A549 (cell line): ENCODE results near the gene MAPK13. TPM values are rescaled to one million over a fixed set of nuclear protein-coding genes. Genes with fewer than 3 reads are reported as not detected.

Experiments used
- ATAC-seq, 2 experiments: fragments of 200-7000 bp in 1 of 2; fragments of >200 bp in 1 of 2; cut with Nextera tagmentation in 1 of 2; cut with Tn5 transposase in 1 of 2; 3 replicates each; pipeline versions ENCODE4 v1.8.0 to v1.9.1; 2018 to 2020; ENCODE audit warnings: mild to moderate bottlenecking in 1 of 2, moderate library complexity in 1 of 2
- CTCF ChIA-PET: fragments of 300-600 bp; sonication (Branson Sonifier 250); formaldehyde crosslinking; extraction: SDS; loops from one replicate; lab custom pipeline; 2021; ENCODE audit warnings: antibody characterized with exemption, inconsistent platforms; lab: Yijun Ruan, JAX
- POLR2A ChIA-PET: fragments of 350-600 bp; formaldehyde crosslinking; extraction: SDS; loops from one replicate; lab custom pipeline; 2021; ENCODE audit warnings: antibody characterized with exemption, inconsistent platforms; lab: Yijun Ruan, JAX
- DNase-seq, 2 experiments: peaks; one replicate each; pipeline versions ENCODE4 v3.0.0 to v3.0.0-alpha.2; 2011 to 2016; ENCODE audit warnings: low read depth in 1 of 2, low spot score in 1 of 2
- FAIRE-seq: peaks from 2 replicates; lab custom pipeline; 2011; peaks lifted over from hg19 to GRCh38; lab: Jason Lieb, UNC
- H3K27ac ChIP-seq, 2 experiments: fragments of >200 bp; sonication (Bioruptor Twin); formaldehyde crosslinking; 3 replicates each; pipeline ENCODE4 v1.5.1; 2016 to 2017
- H3K4me1 ChIP-seq: fragments of >200 bp; sonication (Bioruptor Twin); formaldehyde crosslinking; 3 replicates; pipeline ENCODE4 v1.6.1; 2016
- H3K4me2 ChIP-seq: fragments of >200 bp; sonication (Bioruptor Twin); formaldehyde crosslinking; 3 replicates; pipeline ENCODE4 v1.6.1; 2016
- H3K4me3 ChIP-seq: fragments of >200 bp; sonication (Bioruptor Twin); formaldehyde crosslinking; 3 replicates; pipeline ENCODE4 v1.5.1; 2016
- H3K9me3 ChIP-seq: fragments of >200 bp; sonication (Bioruptor Twin); formaldehyde crosslinking; 3 replicates; pipeline ENCODE4 v1.6.1; 2016
- ATOH8 ChIP-seq: fragments of 250-450 bp; sonication (Bioruptor Pico); IDR thresholded peaks from 2 replicates; pipeline ENCODE4 v1.5.0; 2020; ENCODE audit warnings: low read depth, mild to moderate bottlenecking, moderate library complexity
- CHD4 ChIP-seq: fragments of 200-600 bp; sonication (generic); IDR thresholded peaks from 2 replicates; pipeline ENCODE4 v1.6.1; 2016; ENCODE audit warnings: antibody characterized with exemption, mild to moderate bottlenecking, borderline replicate concordance
- CTCF ChIP-seq: fragments of >200 bp; sonication (Bioruptor Twin); formaldehyde crosslinking; IDR thresholded peaks from 3 replicates; pipeline ENCODE4 v1.5.1; 2016
- EHF ChIP-seq: fragments of 250-450 bp; sonication (Bioruptor Pico); IDR thresholded peaks from 2 replicates; pipeline ENCODE4 v1.5.0; 2020; ENCODE audit warnings: mild to moderate bottlenecking
- ELK1 ChIP-seq: fragments of 150-350 bp; IDR thresholded peaks from 2 replicates; pipeline ENCODE4 v1.6.1; 2014; ENCODE audit warnings: low read depth, mild to moderate bottlenecking, low read length
- GATA3 ChIP-seq: IDR thresholded peaks from 2 replicates; pipeline ENCODE4 v1.6.1; 2012; ENCODE audit warnings: borderline replicate concordance
- HMGXB4 ChIP-seq: fragments of 250-450 bp; sonication (Bioruptor Pico); IDR thresholded peaks from 2 replicates; pipeline ENCODE4 v1.5.0; 2021; ENCODE audit warnings: mild to moderate bottlenecking, moderate library complexity, borderline replicate concordance
- HOXA7 ChIP-seq: fragments of 250-450 bp; sonication (Bioruptor Pico); IDR thresholded peaks from 2 replicates; pipeline ENCODE4 v1.5.0; 2020; ENCODE audit warnings: mild to moderate bottlenecking, moderate library complexity
- KDM5A ChIP-seq: fragments of 200-600 bp; sonication (generic); IDR thresholded peaks from 2 replicates; pipeline ENCODE4 v1.6.1; 2016; ENCODE audit warnings: antibody characterized with exemption, mild to moderate bottlenecking
- PHF8 ChIP-seq: fragments of 200-600 bp; sonication (generic); IDR thresholded peaks from 2 replicates; pipeline ENCODE4 v1.6.1; 2016; ENCODE audit warnings: low read depth, mild to moderate bottlenecking, antibody characterized with exemption, moderate library complexity, borderline replicate concordance
- POLR2A ChIP-seq: IDR thresholded peaks from 2 replicates; pipeline ENCODE4 v1.6.1; 2012; ENCODE audit warnings: mild to moderate bottlenecking, low read length
- POLR2AphosphoS2 ChIP-seq: conservative IDR thresholded peaks from 2 replicates; pipeline ENCODE4 v1.6.1; 2012; ENCODE audit warnings: low read length, improper control_type of control experiment, inconsistent platforms
- RAD21 ChIP-seq, 2 experiments: fragments of >200 bp in 1 of 2; sonication (Bioruptor Twin) in 1 of 2; formaldehyde crosslinking in 1 of 2; IDR thresholded peaks in 1 of 2; conservative IDR thresholded peaks in 1 of 2; 2 replicates in 1 of 2; 3 replicates in 1 of 2; pipeline ENCODE4 v1.6.1; 2012 to 2018; ENCODE audit warnings: inconsistent platforms in 1 of 2
- REST ChIP-seq: fragments of 200-600 bp; sonication (generic); IDR thresholded peaks from 2 replicates; pipeline ENCODE4 v1.6.1; 2016; ENCODE audit warnings: antibody characterized with exemption, mild to moderate bottlenecking, moderate library complexity
- SMC3 ChIP-seq: fragments of >200 bp; sonication (Bioruptor Twin); formaldehyde crosslinking; IDR thresholded peaks from 3 replicates; pipeline ENCODE4 v1.6.1; 2018; ENCODE audit warnings: inconsistent platforms
- SREBF2 ChIP-seq: fragments of 450-650 bp; IDR thresholded peaks from 2 replicates; pipeline ENCODE4 v1.6.1; 2014; ENCODE audit warnings: mild to moderate bottlenecking, moderate library complexity
- TP53 ChIP-seq: fragments of 250-450 bp; sonication (Bioruptor Pico); IDR thresholded peaks from 2 replicates; pipeline ENCODE4 v1.5.0; 2021; ENCODE audit warnings: mild to moderate bottlenecking, moderate library complexity
- ZFP36 ChIP-seq: fragments of 450-650 bp; IDR thresholded peaks from 2 replicates; pipeline ENCODE4 v1.6.1; 2014; ENCODE audit warnings: borderline replicate concordance; ENCODE audit not compliant: partially characterized antibody
- WGBS: methylation state at CpG from one replicate; pipeline ENCODE4 v1.1.6; 2017; ENCODE audit errors: missing lambda C conversion rate; 5-methylcytosine and 5-hydroxymethylcytosine counted together
- polyA plus RNA-seq, 4 experiments: library from polyadenylated mRNA; depleted of rRNA in 3 of 4; stranded (reverse); fragments of >200 nt; fragmentation: RNase III in 1 of 4; extraction: RNeasy Plus Mini Kit Qiagen cat#74134 plus additional on column Dnase treatment in 1 of 4; gene quantifications; 2 replicates in 3 of 4; 3 replicates in 1 of 4; pipeline ENCODE4 v1.2.3, GENCODE V29; 2011 to 2017

MAPK13 gene
- polyA plus RNA-seq, 2 of the 4 experiments (the other 2 are of a cell fraction), result 0.45 to 0.63 TPM

- TF ChIP-seq REST, result no peak
- TF ChIP-seq POLR2A, result no peak
- no peak for TF ChIP-seq POLR2AphosphoS2
- no peak for TF ChIP-seq ATOH8 (CRISPR knock-in tag)
- no peak for TF ChIP-seq RAD21 (conservative IDR thresholded peaks at IDR 0.05 in 1 of 2, IDR thresholded peaks at IDR 0.05 in 1 of 2)
- TF ChIP-seq CHD4, result no peak
- TF ChIP-seq KDM5A, result no peak
- TF ChIP-seq TP53 (CRISPR knock-in tag), result no peak
- TF ChIP-seq SREBF2, result no peak
- no peak for TF ChIP-seq HOXA7 (CRISPR knock-in tag)
- no peak for TF ChIP-seq SMC3
- ChIA-PET CTCF (interaction anchor here (0.7 to 2.2 kb wide), 7 partner anchors 8 to 236 kb away, joined by 3 to 9 read pairs (median 3); no protein-coding TSS in a partner anchor), POLR2A (interaction anchor here (1.0 kb wide), 1 partner anchor 204 kb away, joined by 3 read pairs; the partner anchor contains the start of gene SRPK1)
- Histone ChIP-seq H3K4me2 (no peak overlapping the region), H3K4me3 (no peak overlapping the region), H3K27ac (no peak overlapping the region), H3K4me1 (peaks cover 23% of the 10 kb centered on the region), H3K9me3 (no peaks in the 10 kb centered on the region)
- no peak for ATAC-seq
- DNase-seq, result no peak
- no peak for FAIRE-seq
- 92% methylated on average over 3 of the region's 3 CpGs for WGBS
Measured at GRCh38 chr6:36124881-36125280, 5.4 kb upstream of the MAPK13 start.

- ATAC-seq (no peak), FAIRE-seq (no peak), DNase-seq (no peak)
- CTCF ChIA-PET, result interaction anchor here (0.9 to 2.2 kb wide), 5 partner anchors 11 to 235 kb away, joined by 3 to 9 read pairs (median 3); no protein-coding TSS in a partner anchor
- Histone ChIP-seq H3K27ac (no peak overlapping the region), H3K9me3 (no peaks in the 10 kb centered on the region), H3K4me1 (peaks cover 23% of the 10 kb centered on the region), H3K4me3 (no peak overlapping the region), H3K4me2 (no peak overlapping the region)
- TF ChIP-seq RAD21 (conservative IDR thresholded peaks at IDR 0.05 in 1 of 2, IDR thresholded peaks at IDR 0.05 in 1 of 2) (no peak), ZFP36 (no peak), HMGXB4 (CRISPR knock-in tag) (no peak), CTCF (no peak), EHF (CRISPR knock-in tag) (no peak), GATA3 (no peak), PHF8 (no peak), ELK1 (no peak)
- 76% methylated on average over 8 of the region's 8 CpGs for whole genome bisulfite sequencing
- POLR2A ChIA-PET, result interaction anchor here (1.0 kb wide), 1 partner anchor 204 kb away, joined by 3 read pairs; the partner anchor contains the start of gene SRPK1
Measured at GRCh38 chr6:36125575-36125974, 4.7 kb upstream of the MAPK13 start.
